Duodenal mucosa (tissue), 2 donors: ENCODE data around the gene ACAP1.

Source experiments
- H3K27ac ChIP-seq: one replicate; pipeline ENCODE4 v1.7.0; 2013; ENCODE audit warnings: low read depth, low read length
- H3K27me3 ChIP-seq, 2 donors: one replicate each; pipeline ENCODE4 v1.7.0; 2013; ENCODE audit warnings: low read length in 2 of 2, control low read depth in 1 of 2; ENCODE audit not compliant: insufficient read depth in 2 of 2, control insufficient read depth in 1 of 2
- H3K36me3 ChIP-seq, 2 donors: one replicate each; pipeline ENCODE4 v1.7.0; 2013; ENCODE audit warnings: low read length in 2 of 2, control low read depth in 1 of 2; ENCODE audit not compliant: insufficient read depth in 2 of 2, control insufficient read depth in 1 of 2
- H3K4me1 ChIP-seq, 2 donors: one replicate each; pipeline ENCODE4 v1.7.0; 2013; ENCODE audit warnings: low read length in 2 of 2, control low read depth in 1 of 2; ENCODE audit not compliant: insufficient read depth in 2 of 2, control insufficient read depth in 1 of 2
- H3K4me3 ChIP-seq, 2 donors: one replicate each; pipeline ENCODE4 v1.7.0; 2013; ENCODE audit warnings: low read length in 2 of 2, low read depth in 1 of 2
- H3K9ac ChIP-seq, 2 donors: one replicate each; pipeline ENCODE4 v1.7.0; 2013; ENCODE audit warnings: low read length in 2 of 2, low read depth in 1 of 2
- H3K9me3 ChIP-seq, 2 donors: one replicate each; pipeline ENCODE4 v1.7.0; 2013; ENCODE audit warnings: low read length in 2 of 2, control low read depth in 1 of 2; ENCODE audit not compliant: control insufficient read depth in 1 of 2

Gene ACAP1

GRCh38 chr17:7322520-7323194 lies 13.7 kb upstream of the ACAP1 start:
- Histone ChIP-seq H3K9me3 (no peaks in the 10 kb centered on the region), H3K36me3 (peaks cover 47 to 75% of the 10 kb centered on the region in 2 donors), H3K27ac (no peak overlapping the region), H3K9ac (no peak overlapping the region), H3K4me3 (no peak overlapping the region), H3K27me3 (no peaks in the 10 kb centered on the region), H3K4me1 (peaks cover 0 to 10% of the 10 kb centered on the region in 2 donors)

GRCh38 chr17:7323731-7324437 lies 12.4 kb upstream of the ACAP1 start:
- H3K27me3 ChIP-seq = no peaks in the 10 kb centered on the region
- H3K27ac ChIP-seq = no peak overlapping the region
- H3K9ac ChIP-seq = peak overlapping the region in 1 of 2 donors; percentile 10
- H3K9me3 ChIP-seq = no peaks in the 10 kb centered on the region
- H3K4me3 ChIP-seq = no peak overlapping the region
- peaks cover 36 to 63% of the 10 kb centered on the region in 2 donors for H3K36me3 ChIP-seq
- peaks cover 7 to 15% of the 10 kb centered on the region in 2 donors for H3K4me1 ChIP-seq

- peaks cover 33 to 60% of the 10 kb centered on the region in 2 donors for H3K36me3 ChIP-seq
- H3K4me1 ChIP-seq = peaks cover 7 to 13% of the 10 kb centered on the region in 2 donors
- H3K27ac ChIP-seq = no peak overlapping the region
- peak overlapping the region in 1 of 2 donors; percentile 10 for H3K9ac ChIP-seq
- H3K27me3 ChIP-seq = no peaks in the 10 kb centered on the region
- no peaks in the 10 kb centered on the region for H3K9me3 ChIP-seq
- H3K4me3 ChIP-seq = no peak overlapping the region
Observed at GRCh38 chr17:7324438-7324779, 11.9 kb upstream of the ACAP1 start.

GRCh38 chr17:7325031-7325528 lies 11.2 kb upstream of the ACAP1 start:
- peaks cover 33 to 60% of the 10 kb centered on the region in 2 donors for H3K36me3 ChIP-seq
- no peak overlapping the region for H3K27ac ChIP-seq
- no peak overlapping the region for H3K9ac ChIP-seq
- H3K4me3 ChIP-seq = no peak overlapping the region
- H3K27me3 ChIP-seq = no peaks in the 10 kb centered on the region
- peaks cover 7 to 13% of the 10 kb centered on the region in 2 donors for H3K4me1 ChIP-seq
- H3K9me3 ChIP-seq = no peaks in the 10 kb centered on the region

GRCh38 chr17:7326186-7326585 lies 10.1 kb upstream of the ACAP1 start:
- no peaks in the 10 kb centered on the region for H3K27me3 ChIP-seq
- H3K36me3 ChIP-seq = peaks cover 26 to 48% of the 10 kb centered on the region in 2 donors
- H3K27ac ChIP-seq = no peak overlapping the region
- H3K4me3 ChIP-seq = no peak overlapping the region
- H3K9ac ChIP-seq = no peak overlapping the region
- H3K9me3 ChIP-seq = no peaks in the 10 kb centered on the region
- H3K4me1 ChIP-seq = peaks cover 7 to 18% of the 10 kb centered on the region in 2 donors

GRCh38 chr17:7327056-7327455 lies 9.3 kb upstream of the ACAP1 start:
- H3K4me3 ChIP-seq = no peak overlapping the region
- no peaks in the 10 kb centered on the region for H3K9me3 ChIP-seq
- H3K4me1 ChIP-seq = peaks cover 7 to 18% of the 10 kb centered on the region in 2 donors
- no peak overlapping the region for H3K9ac ChIP-seq
- H3K36me3 ChIP-seq = peaks cover 20 to 40% of the 10 kb centered on the region in 2 donors
- H3K27ac ChIP-seq = no peak overlapping the region
- H3K27me3 ChIP-seq = no peaks in the 10 kb centered on the region

- Histone ChIP-seq H3K36me3 (peaks cover 19 to 36% of the 10 kb centered on the region in 2 donors), H3K27ac (no peak overlapping the region), H3K27me3 (no peaks in the 10 kb centered on the region), H3K9ac (no peak overlapping the region), H3K4me3 (no peak overlapping the region), H3K9me3 (no peaks in the 10 kb centered on the region), H3K4me1 (peaks cover 7 to 22% of the 10 kb centered on the region in 2 donors)
Observed at GRCh38 chr17:7327501-7327900, 8.8 kb upstream of the ACAP1 start.

GRCh38 chr17:7328009-7328408 lies 8.3 kb upstream of the ACAP1 start:
- peak overlapping the region in 1 of 2 donors; percentile 51 for H3K9ac ChIP-seq
- no peaks in the 10 kb centered on the region for H3K27me3 ChIP-seq
- peaks cover 14 to 31% of the 10 kb centered on the region in 2 donors for H3K36me3 ChIP-seq
- peaks cover 7 to 22% of the 10 kb centered on the region in 2 donors for H3K4me1 ChIP-seq
- peak overlapping the region; percentile 98 for H3K4me3 ChIP-seq
- H3K27ac ChIP-seq = no peak overlapping the region
- H3K9me3 ChIP-seq = no peaks in the 10 kb centered on the region

- no peaks in the 10 kb centered on the region for H3K27me3 ChIP-seq
- H3K9ac ChIP-seq = peak within 1 kb of the TSS; percentile 79 to 91
- no peaks in the 10 kb centered on the region for H3K9me3 ChIP-seq
- H3K4me3 ChIP-seq = peak within 1 kb of the TSS; percentile 98
- peaks cover 7 to 22% of the 10 kb centered on the region in 2 donors for H3K4me1 ChIP-seq
- peaks cover 5 to 23% of the 10 kb centered on the region in 2 donors for H3K36me3 ChIP-seq
- peak within 1 kb of the TSS; percentile 96 for H3K27ac ChIP-seq
Observed at GRCh38 chr17:7328840-7329373, 7.4 kb upstream of the ACAP1 start, which contains the start of gene NEURL4. Gene NEURL4 (minus strand): TSS chr17:7329335. CDS start chr17:7329312, 23 bp downstream.
